ENCODE data around the gene KIZ. TPM values are rescaled to one million over a fixed set of nuclear protein-coding genes. Genes with fewer than 3 reads are reported as not detected.

The KIZ gene
- total RNA-seq, 1 experiment from 2014 or later = 17.6 TPM

GRCh38 chr20:21151791-21152190 lies 25.9 kb downstream of the KIZ start:
- H3K36me3 ChIP-seq (ENCODE audit: control insufficient read depth in 1 of 2, insufficient read depth in 2 of 2, low read length in 2 of 2) = no peaks in the 10 kb centered on the region
- no peaks in the 10 kb centered on the region for H3K4me1 ChIP-seq (ENCODE audit: control insufficient read depth in 1 of 2, insufficient read depth in 2 of 2, low read length in 2 of 2)
- no peaks in the 10 kb centered on the region for H3K79me2 ChIP-seq (ENCODE audit: insufficient read depth, low read length)
- H3K27ac ChIP-seq (ENCODE audit: low read depth, low read length) = no peak overlapping the region
- intact Hi-C loops (cut with micrococcal nuclease) = no loop called here
- ChIA-PET CTCF (no interaction called here), POLR2A (no interaction called here), RAD21 (ENCODE audit: low non-redundant PET in 1 of 2, low total read pairs in 2 of 2, uncharacterized antibody in 2 of 2, unreplicated experiment in 2 of 2) (no interaction called here)
- BruUV-seq (replicated peaks) = no TSS peak
- no peak overlapping the region for H3K9ac ChIP-seq (ENCODE audit: low read length)
- H3K27me3 ChIP-seq (ENCODE audit: insufficient read depth, low read length) = no peaks in the 10 kb centered on the region
- DNase-seq (ENCODE audit: low read depth, low spot score) (no peak), ATAC-seq (no peak)
- no peaks in the 10 kb centered on the region for H3K9me3 ChIP-seq (ENCODE audit: control insufficient read depth in 1 of 2, insufficient read depth in 1 of 2, low read depth in 1 of 2, low read length in 2 of 2)
- H2AFZ ChIP-seq (ENCODE audit: low read depth, low read length, poor library complexity, severe bottlenecking) = no peak overlapping the region
- H3K9me2 ChIP-seq (ENCODE audit: insufficient read depth) = no peaks in the 10 kb centered on the region
- no peaks in the 10 kb centered on the region for H4K20me1 ChIP-seq (ENCODE audit: insufficient read depth)
- H3K4me3 ChIP-seq (replicated peaks in 1 of 2; ENCODE audit: low read depth in 1 of 2, low read length in 2 of 2) = no peak overlapping the region
- TF ChIP-seq EZH2 (IDR thresholded peaks at IDR 0.05) (no peak), SRF (IDR thresholded peaks at IDR 0.05; ENCODE audit: low read depth) (no peak), ELF1 (IDR thresholded peaks at IDR 0.05; ENCODE audit: borderline replicate concordance, low read depth) (no peak)
- H3K4me2 ChIP-seq (ENCODE audit: low read length) = no peak overlapping the region

GRCh38 chr20:21154692-21155091 lies 28.8 kb downstream of the KIZ start:
- TF ChIP-seq ZFX (IDR thresholded peaks at IDR 0.05) = no peak
- TF ChIP-seq EZH2 (IDR thresholded peaks at IDR 0.05) = no peak

GRCh38 chr20:21155268-21155667 lies 29.4 kb downstream of the KIZ start:
- no peaks in the 10 kb centered on the region for H3K27me3 ChIP-seq (ENCODE audit: insufficient read depth, low read length)
- ATAC-seq = no peak
- intact Hi-C loops (cut with micrococcal nuclease) = no loop called here

More at GRCh38 chr20:21154692-21155091, 28.8 kb downstream of the KIZ start:
- no peaks in the 10 kb centered on the region for H3K79me2 ChIP-seq (ENCODE audit: insufficient read depth, low read length)
- no peaks in the 10 kb centered on the region for H3K9me3 ChIP-seq (ENCODE audit: control insufficient read depth in 1 of 2, insufficient read depth in 1 of 2, low read depth in 1 of 2, low read length in 2 of 2)
- POLR2A ChIA-PET = no interaction called here
- H2AFZ ChIP-seq (ENCODE audit: low read depth, low read length, poor library complexity, severe bottlenecking) = no peak overlapping the region
- H3K4me3 ChIP-seq (replicated peaks in 1 of 2; ENCODE audit: low read depth in 1 of 2, low read length in 2 of 2) = no peak overlapping the region
- no peaks in the 10 kb centered on the region for H4K20me1 ChIP-seq (ENCODE audit: insufficient read depth)
- H3K4me1 ChIP-seq (ENCODE audit: control insufficient read depth in 1 of 2, insufficient read depth in 2 of 2, low read length in 2 of 2) = no peaks in the 10 kb centered on the region
- H3K4me2 ChIP-seq (ENCODE audit: low read length) = no peak overlapping the region
- no peaks in the 10 kb centered on the region for H3K36me3 ChIP-seq (ENCODE audit: control insufficient read depth in 1 of 2, insufficient read depth in 2 of 2, low read length in 2 of 2)
- intact Hi-C loops (cut with micrococcal nuclease) = no loop called here
- no peaks in the 10 kb centered on the region for H3K9me2 ChIP-seq (ENCODE audit: insufficient read depth)
- H3K9ac ChIP-seq (ENCODE audit: low read length) = no peak overlapping the region
- H3K27ac ChIP-seq (ENCODE audit: low read depth, low read length) = no peak overlapping the region
- H3K27me3 ChIP-seq (ENCODE audit: insufficient read depth, low read length) = no peaks in the 10 kb centered on the region
- ATAC-seq (no peak), DNase-seq (ENCODE audit: low read depth, low spot score) (no peak)
- RAD21 ChIA-PET (ENCODE audit: low non-redundant PET in 1 of 2, low total read pairs in 2 of 2, uncharacterized antibody in 2 of 2, unreplicated experiment in 2 of 2) = no interaction called here
- no TSS peak for BruUV-seq (replicated peaks)
- CTCF ChIA-PET = no interaction called here

More at GRCh38 chr20:21155268-21155667, 29.4 kb downstream of the KIZ start:
- Histone ChIP-seq H3K4me3 (replicated peaks in 1 of 2; ENCODE audit: low read depth in 1 of 2, low read length in 2 of 2) (no peak overlapping the region), H4K20me1 (ENCODE audit: insufficient read depth) (no peaks in the 10 kb centered on the region), H3K36me3 (ENCODE audit: control insufficient read depth in 1 of 2, insufficient read depth in 2 of 2, low read length in 2 of 2) (no peaks in the 10 kb centered on the region), H3K4me1 (ENCODE audit: control insufficient read depth in 1 of 2, insufficient read depth in 2 of 2, low read length in 2 of 2) (no peaks in the 10 kb centered on the region), H3K9me3 (ENCODE audit: control insufficient read depth in 1 of 2, insufficient read depth in 1 of 2, low read depth in 1 of 2, low read length in 2 of 2) (no peaks in the 10 kb centered on the region), H2AFZ (ENCODE audit: low read depth, low read length, poor library complexity, severe bottlenecking) (no peak overlapping the region), H3K27ac (ENCODE audit: low read depth, low read length) (no peak overlapping the region), H3K9ac (ENCODE audit: low read length) (no peak overlapping the region), H3K79me2 (ENCODE audit: insufficient read depth, low read length) (no peaks in the 10 kb centered on the region), H3K9me2 (ENCODE audit: insufficient read depth) (no peaks in the 10 kb centered on the region), H3K4me2 (ENCODE audit: low read length) (no peak overlapping the region)
- TF ChIP-seq TCF7L2 (IDR thresholded peaks at IDR 0.05; ENCODE audit: borderline replicate concordance, extremely low read depth, insufficient read depth, insufficient read length) = no peak
- no peak for TF ChIP-seq ZNF274 (IDR thresholded peaks at IDR 0.05; ENCODE audit: low read depth, low read length)
- CTCF ChIA-PET = no interaction called here
- DNase-seq (ENCODE audit: low read depth, low spot score) = no peak
- RAD21 ChIA-PET (ENCODE audit: low non-redundant PET in 1 of 2, low total read pairs in 2 of 2, uncharacterized antibody in 2 of 2, unreplicated experiment in 2 of 2) = no interaction called here
- no TSS peak for BruUV-seq (replicated peaks)
- POLR2A ChIA-PET = no interaction called here
